SHP77 (cell line): ENCODE measurements around the gene SLMAP.

Experiments
- DNase-seq, 2 experiments: peaks; one replicate each; lab custom pipeline; 2025; lab: John Stamatoyannopoulos, UW

Gene SLMAP

GRCh38 chr3:57755741-57756527 is at the start of gene SLMAP:
Gene SLMAP, plus strand, starts transcription at chr3:57756309. Its CDS starts 1,343 bp downstream, at chr3:57757652.
- DNase-seq: peak; percentile 94 to 96

- DNase-seq: no peak
These were observed 49.6 kb upstream of the SLMAP start for GRCh38 chr3:57706462-57706861.

- no peak for DNase-seq
These were observed 47.1 kb upstream of the SLMAP start for GRCh38 chr3:57709031-57709430.

GRCh38 chr3:57709559-57709958 is 46.5 kb upstream of the SLMAP start:
- no peak for DNase-seq

- DNase-seq: no peak
These were observed 40.4 kb upstream of the SLMAP start for GRCh38 chr3:57715686-57716085.

GRCh38 chr3:57717205-57717868 is 38.8 kb upstream of the SLMAP start:
- DNase-seq: no peak

GRCh38 chr3:57718118-57718517 is 38.0 kb upstream of the SLMAP start:
- DNase-seq: no peak

GRCh38 chr3:57726397-57726796 is 29.7 kb upstream of the SLMAP start:
- no peak for DNase-seq

GRCh38 chr3:57727106-57727505 is 29.0 kb upstream of the SLMAP start:
- DNase-seq: no peak

GRCh38 chr3:57729334-57730045 is 26.6 kb upstream of the SLMAP start:
- no peak for DNase-seq

GRCh38 chr3:57730682-57731081 is 25.4 kb upstream of the SLMAP start:
- DNase-seq: no peak

- DNase-seq: no peak
These were observed 24.8 kb upstream of the SLMAP start for GRCh38 chr3:57731311-57731710.

GRCh38 chr3:57733790-57734189 is 22.3 kb upstream of the SLMAP start:
- no peak for DNase-seq

GRCh38 chr3:57735405-57735804 is 20.7 kb upstream of the SLMAP start:
- no peak for DNase-seq

- DNase-seq: no peak
These were observed 18.3 kb upstream of the SLMAP start for GRCh38 chr3:57737840-57738239.

- no peak for DNase-seq
These were observed 17.7 kb upstream of the SLMAP start for GRCh38 chr3:57738391-57738790.

GRCh38 chr3:57740027-57740426 is 16.1 kb upstream of the SLMAP start:
- DNase-seq: no peak

GRCh38 chr3:57743496-57743895 is 12.6 kb upstream of the SLMAP start:
- DNase-seq: no peak

- no peak for DNase-seq
These were observed 11.0 kb upstream of the SLMAP start for GRCh38 chr3:57745101-57745500.

GRCh38 chr3:57746156-57747010 is 9.7 kb upstream of the SLMAP start:
- no peak for DNase-seq

- no peak for DNase-seq
These were observed 6.6 kb upstream of the SLMAP start for GRCh38 chr3:57749542-57749941.

GRCh38 chr3:57752307-57752706 is 3.8 kb upstream of the SLMAP start:
- DNase-seq: no peak
